Nephron progenitor cell (in vitro differentiated cells): ENCODE measurements around the gene LRRC40.

Experiments
- DNase-seq: peaks from one replicate; pipeline ENCODE4 v3.0.0; 2021
- H3K27ac Mint-ChIP-seq: 2 replicates; pipeline ENCODE4 v1.8.0; 2021; ENCODE audit warnings: mild to moderate bottlenecking, moderate library complexity, mixed read lengths
- H3K27me3 Mint-ChIP-seq: 2 replicates; pipeline ENCODE4 v1.8.0; 2021; ENCODE audit warnings: mild to moderate bottlenecking, low read depth, mixed read lengths; ENCODE audit not compliant: poor library complexity
- H3K36me3 Mint-ChIP-seq: 2 replicates; pipeline ENCODE4 v1.8.0; 2021; ENCODE audit warnings: low read depth, mixed read lengths
- H3K4me1 Mint-ChIP-seq: 2 replicates; pipeline ENCODE4 v1.8.0; 2021; ENCODE audit warnings: mixed read lengths
- H3K4me3 Mint-ChIP-seq: 2 replicates; pipeline ENCODE4 v1.8.0; 2021; ENCODE audit warnings: mild to moderate bottlenecking, moderate library complexity, mixed read lengths
- H3K9me3 Mint-ChIP-seq: 2 replicates; pipeline ENCODE4 v1.8.0; 2021; ENCODE audit warnings: mild to moderate bottlenecking, moderate library complexity, mixed read lengths
- TF ChIP-seq, protein P1 (sequence below): fragments of 200-600 bp; sonication (generic); IDR thresholded peaks from 2 replicates; pipeline ENCODE4 v1.5.0; 2021; ENCODE audit warnings: antibody characterized with exemption

LRRC40 gene

GRCh38 chr1:70101231-70101630 is 104.1 kb downstream of the LRRC40 start:
- DNase-seq: no peak
- Mint-ChIP-seq H3K4me1 (no peaks in the 10 kb centered on the region), H3K27ac (no peak overlapping the region), H3K36me3 (no peaks in the 10 kb centered on the region), H3K27me3 (no peaks in the 10 kb centered on the region), H3K4me3 (no peak overlapping the region), H3K9me3 (no peaks in the 10 kb centered on the region)
- TF ChIP-seq, protein P1, sequence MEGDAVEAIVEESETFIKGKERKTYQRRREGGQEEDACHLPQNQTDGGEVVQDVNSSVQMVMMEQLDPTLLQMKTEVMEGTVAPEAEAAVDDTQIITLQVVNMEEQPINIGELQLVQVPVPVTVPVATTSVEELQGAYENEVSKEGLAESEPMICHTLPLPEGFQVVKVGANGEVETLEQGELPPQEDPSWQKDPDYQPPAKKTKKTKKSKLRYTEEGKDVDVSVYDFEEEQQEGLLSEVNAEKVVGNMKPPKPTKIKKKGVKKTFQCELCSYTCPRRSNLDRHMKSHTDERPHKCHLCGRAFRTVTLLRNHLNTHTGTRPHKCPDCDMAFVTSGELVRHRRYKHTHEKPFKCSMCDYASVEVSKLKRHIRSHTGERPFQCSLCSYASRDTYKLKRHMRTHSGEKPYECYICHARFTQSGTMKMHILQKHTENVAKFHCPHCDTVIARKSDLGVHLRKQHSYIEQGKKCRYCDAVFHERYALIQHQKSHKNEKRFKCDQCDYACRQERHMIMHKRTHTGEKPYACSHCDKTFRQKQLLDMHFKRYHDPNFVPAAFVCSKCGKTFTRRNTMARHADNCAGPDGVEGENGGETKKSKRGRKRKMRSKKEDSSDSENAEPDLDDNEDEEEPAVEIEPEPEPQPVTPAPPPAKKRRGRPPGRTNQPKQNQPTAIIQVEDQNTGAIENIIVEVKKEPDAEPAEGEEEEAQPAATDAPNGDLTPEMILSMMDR: no peak
